Activated T-cell treated with anti-CD3 and anti-CD28 coated beads, Interleukin-2, amount 50 U/mL, for 4 hours (primary cell): ENCODE data around the gene KIF24. TPM values are rescaled to one million over a fixed set of nuclear protein-coding genes. Genes with fewer than 3 reads are reported as not detected.
"Not testable (repeated sequence)": the region's sequence is repeated elsewhere in the genome, so short reads cannot be mapped to it uniquely, and the experiment has no call there.

ENCODE experiments used
- ATAC-seq, 2 donors: fragments of 200-7000 bp; cut with Tn5 transposase; one replicate each; pipeline ENCODE4 v1.10.0; 2021
- DNase-seq: peaks from one replicate; pipeline ENCODE4 v3.0.0-alpha.2; 2020
- H3K27me3 Mint-ChIP-seq: one replicate; pipeline ENCODE4 v1.8.0; 2021; ENCODE audit warnings: low read depth, mixed read lengths
- H3K36me3 Mint-ChIP-seq: one replicate; pipeline ENCODE4 v1.8.0; 2022; ENCODE audit warnings: mixed read lengths; ENCODE audit not compliant: insufficient read depth
- H3K4me1 Mint-ChIP-seq: one replicate; pipeline ENCODE4 v1.8.0; 2021; ENCODE audit warnings: low read depth, mixed read lengths
- H3K4me3 Mint-ChIP-seq: one replicate; pipeline ENCODE4 v1.8.0; 2021; ENCODE audit warnings: mild to moderate bottlenecking, moderate library complexity, mixed read lengths
- H3K9me3 Mint-ChIP-seq: one replicate; pipeline ENCODE4 v1.8.0; 2021; ENCODE audit warnings: mixed read lengths
- total RNA-seq, 3 donors: library from RNA; stranded (reverse); gene quantifications; one replicate each; pipeline ENCODE4 v1.2.1, GENCODE V29; 2021

KIF24 gene
- total RNA-seq, 3 donors from 2014 or later = 2.2 to 2.6 (median 2.5) TPM

- no peak for ATAC-seq
Observed at GRCh38 chr9:34318163-34318790, 10.8 kb downstream of the KIF24 start.

GRCh38 chr9:34317436-34317835 lies 11.6 kb downstream of the KIF24 start:
- no peaks in the 10 kb centered on the region for H3K4me1 Mint-ChIP-seq
- H3K27me3 Mint-ChIP-seq = no peaks in the 10 kb centered on the region
- H3K36me3 Mint-ChIP-seq = no peaks in the 10 kb centered on the region
- ATAC-seq (no peak), DNase-seq (no peak)
- H3K4me3 Mint-ChIP-seq = no peak overlapping the region
- no peaks in the 10 kb centered on the region for H3K9me3 Mint-ChIP-seq

More at GRCh38 chr9:34318163-34318790, 10.8 kb downstream of the KIF24 start:
- no peak overlapping the region for H3K4me3 Mint-ChIP-seq
- H3K4me1 Mint-ChIP-seq = no peaks in the 10 kb centered on the region
- DNase-seq = no peak
- no peaks in the 10 kb centered on the region for H3K27me3 Mint-ChIP-seq
- H3K9me3 Mint-ChIP-seq = no peaks in the 10 kb centered on the region
- H3K36me3 Mint-ChIP-seq = no peaks in the 10 kb centered on the region

- Mint-ChIP-seq H3K9me3 (no peaks in the 10 kb centered on the region), H3K27me3 (no peaks in the 10 kb centered on the region), H3K36me3 (no peaks in the 10 kb centered on the region), H3K4me1 (no peaks in the 10 kb centered on the region), H3K4me3 (no peak overlapping the region)
- DNase-seq (no peak), ATAC-seq (no peak)
Observed at GRCh38 chr9:34311499-34312185, 17.4 kb downstream of the KIF24 start.

GRCh38 chr9:34310215-34310614 lies 18.9 kb downstream of the KIF24 start:
- H3K27me3 Mint-ChIP-seq = no peaks in the 10 kb centered on the region
- ATAC-seq = no peak
- H3K4me3 Mint-ChIP-seq = no peak overlapping the region
- H3K9me3 Mint-ChIP-seq = no peaks in the 10 kb centered on the region
- H3K36me3 Mint-ChIP-seq = no peaks in the 10 kb centered on the region
- no peak for DNase-seq
- H3K4me1 Mint-ChIP-seq = no peaks in the 10 kb centered on the region

GRCh38 chr9:34308316-34308715 lies 20.8 kb downstream of the KIF24 start:
- H3K4me1 Mint-ChIP-seq, ATAC-seq, H3K4me3 Mint-ChIP-seq, H3K9me3 Mint-ChIP-seq, H3K27me3 Mint-ChIP-seq, H3K36me3 Mint-ChIP-seq, DNase-seq: not testable (repeated sequence)

- not testable (repeated sequence) for DNase-seq, H3K4me3 Mint-ChIP-seq, H3K27me3 Mint-ChIP-seq, H3K4me1 Mint-ChIP-seq, ATAC-seq, H3K9me3 Mint-ChIP-seq, H3K36me3 Mint-ChIP-seq
Observed at GRCh38 chr9:34301064-34301463, 28.0 kb downstream of the KIF24 start.

GRCh38 chr9:34292552-34292951 lies 36.5 kb downstream of the KIF24 start:
- Mint-ChIP-seq H3K27me3 (no peaks in the 10 kb centered on the region), H3K9me3 (no peaks in the 10 kb centered on the region), H3K4me3 (no peak overlapping the region), H3K36me3 (no peaks in the 10 kb centered on the region), H3K4me1 (no peaks in the 10 kb centered on the region)
- no peak for ATAC-seq
- DNase-seq = no peak

GRCh38 chr9:34291423-34291822 lies 37.6 kb downstream of the KIF24 start:
- DNase-seq (no peak), ATAC-seq (no peak)
- Mint-ChIP-seq H3K4me1 (no peaks in the 10 kb centered on the region), H3K4me3 (no peak overlapping the region), H3K9me3 (no peaks in the 10 kb centered on the region), H3K36me3 (no peaks in the 10 kb centered on the region), H3K27me3 (no peaks in the 10 kb centered on the region)

- Mint-ChIP-seq H3K4me1 (no peaks in the 10 kb centered on the region), H3K36me3 (no peaks in the 10 kb centered on the region), H3K27me3 (no peaks in the 10 kb centered on the region), H3K4me3 (no peak overlapping the region), H3K9me3 (no peaks in the 10 kb centered on the region)
- DNase-seq (no peak), ATAC-seq (no peak)
Observed at GRCh38 chr9:34291023-34291422, 38.0 kb downstream of the KIF24 start.

- ATAC-seq = no peak
- no peak overlapping the region for H3K4me3 Mint-ChIP-seq
- H3K9me3 Mint-ChIP-seq = no peaks in the 10 kb centered on the region
- H3K4me1 Mint-ChIP-seq = no peaks in the 10 kb centered on the region
- no peaks in the 10 kb centered on the region for H3K27me3 Mint-ChIP-seq
- no peaks in the 10 kb centered on the region for H3K36me3 Mint-ChIP-seq
- DNase-seq = no peak
Observed at GRCh38 chr9:34289159-34289558, 39.9 kb downstream of the KIF24 start.

GRCh38 chr9:34282096-34282495 lies 47.0 kb downstream of the KIF24 start:
- no peak for DNase-seq
- peaks cover 5% of the 10 kb centered on the region for H3K4me1 Mint-ChIP-seq
- no peaks in the 10 kb centered on the region for H3K9me3 Mint-ChIP-seq
- H3K27me3 Mint-ChIP-seq = no peaks in the 10 kb centered on the region
- no peak for ATAC-seq
- H3K36me3 Mint-ChIP-seq = no peaks in the 10 kb centered on the region
- H3K4me3 Mint-ChIP-seq = no peak overlapping the region

- ATAC-seq (no peak), DNase-seq (no peak)
- Mint-ChIP-seq H3K36me3 (no peaks in the 10 kb centered on the region), H3K4me1 (peaks cover 6% of the 10 kb centered on the region), H3K9me3 (no peaks in the 10 kb centered on the region), H3K4me3 (no peak overlapping the region), H3K27me3 (no peaks in the 10 kb centered on the region)
Observed at GRCh38 chr9:34279411-34279810, 49.7 kb downstream of the KIF24 start.

Other genes with a start within 250 kb of the KIF24 start
- gene DCAF12, start 202.6 kb downstream of the KIF24 start, total RNA-seq = 10 to 100 TPM; 38.7 to 44.7 (median 41.4) TPM
- 10 to 100 TPM; 31.7 to 35.9 (median 34.6) TPM for gene UBAP1, start 150.2 kb downstream of the KIF24 start, total RNA-seq
- gene NUDT2, start 301 bp upstream of the KIF24 start, total RNA-seq = 10 to 100 TPM; 23.5 to 27.9 (median 25.9) TPM
- gene MYORG, start 47.6 kb upstream of the KIF24 start, total RNA-seq = 1 to 10 TPM in 1 of 3 donors, under 1 TPM in 2; 0.60 to 1.8 (median 0.87) TPM
- 10 to 100 TPM; 23.1 to 31.2 (median 26.4) TPM for gene FAM219A, start 129.3 kb upstream of the KIF24 start, total RNA-seq
- gene DNAI1, start 129.5 kb upstream of the KIF24 start, total RNA-seq = not detected
- not detected for gene ENHO, start 193.7 kb upstream of the KIF24 start, total RNA-seq